Ovary (tissue), 3 donors: ENCODE data around the gene HTR3E.

ENCODE experiments used
- CTCF ChIP-seq, 3 donors: fragments of 450-650 bp in 2 of 3; fragments of 200-600 bp in 1 of 3; IDR thresholded peaks; one replicate each; pipeline versions ENCODE4 v1.5.1 to v1.8.0; 2016 to 2022; ENCODE audit warnings: antibody characterized with exemption in 3 of 3, mild to moderate bottlenecking in 1 of 3
- POLR2A ChIP-seq: fragments of 450-650 bp; IDR thresholded peaks from one replicate; pipeline ENCODE4 v1.6.1; 2017; ENCODE audit warnings: antibody characterized with exemption, mild to moderate bottlenecking, moderate library complexity
- donor health status: DM: no; HTN: no; CAD: no.

GRCh38 chr3:184052767-184053166, 44.1 kb upstream of the HTR3E start, which contains the start of gene HTR3C:
- TF ChIP-seq CTCF (IDR thresholded peaks at IDR 0.05) (no peak), POLR2A (no peak)
